Skin epidermis (tissue), 12 donors: ENCODE measurements around the gene AVPR2.
A peak's percentile ranks its signal among the peaks of the same experiment; 100 is the strongest.

ENCODE experiments used
- H3K27ac ChIP-seq, 21 experiments: fragments of 200-600 bp; sonication (generic) in 11 of 21; one replicate each; pipeline ENCODE4 v1.5.0; 2020; ENCODE audit warnings: mild to moderate bottlenecking in 3 of 21, inconsistent platforms in 2 of 21, moderate library complexity in 2 of 21
- H3K4me3 ChIP-seq, 7 experiments: fragments of 200-600 bp; sonication (generic) in 2 of 7; one replicate each; pipeline ENCODE4 v1.5.0; 2020; ENCODE audit warnings: inconsistent platforms in 2 of 7, mild to moderate bottlenecking in 2 of 7, moderate library complexity in 1 of 7

AVPR2 gene

DNA sequence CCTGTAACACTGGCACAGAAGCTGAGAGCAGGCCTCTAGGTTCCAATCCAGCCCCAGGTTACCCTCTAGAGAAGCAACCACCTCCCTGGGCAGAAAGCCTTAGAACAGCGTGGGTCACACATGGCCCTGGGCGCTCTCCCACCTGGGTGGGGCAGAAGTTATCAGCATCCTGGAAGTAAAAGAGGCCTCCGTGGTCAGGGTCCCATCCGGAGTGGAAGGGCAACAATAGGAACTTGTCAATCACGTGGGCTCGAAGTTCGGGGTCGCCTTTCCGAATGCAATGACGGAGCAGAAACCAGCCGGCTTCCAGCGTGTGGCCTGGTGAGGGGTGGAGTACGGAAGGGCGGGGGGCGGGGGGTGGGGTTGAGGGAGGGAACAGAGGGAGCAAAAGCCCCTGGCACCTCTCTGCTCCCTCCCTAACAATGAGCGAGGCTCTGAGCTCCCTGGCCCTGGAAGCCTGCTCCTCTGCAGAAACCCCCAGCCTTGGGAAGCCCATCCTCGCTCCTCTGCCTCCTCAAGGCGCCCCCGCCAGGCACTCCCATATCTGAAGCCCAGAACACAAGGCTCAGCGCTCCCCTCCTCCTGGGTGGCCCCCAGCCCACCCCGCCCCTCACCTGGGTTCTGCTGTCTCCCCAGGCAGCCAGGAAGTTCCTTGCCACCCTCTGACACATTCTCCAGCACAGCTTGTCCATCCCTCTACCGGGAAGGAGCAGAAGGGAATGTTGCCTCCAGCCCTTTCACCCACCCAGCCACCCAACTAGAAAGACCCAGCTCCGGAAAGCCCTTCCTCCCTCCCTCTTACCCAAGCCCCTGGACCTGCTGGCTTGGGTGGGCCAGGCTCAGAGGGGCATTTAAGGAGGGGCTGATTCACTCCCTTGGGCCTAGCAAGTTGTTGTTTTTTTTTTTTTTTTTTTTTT is 37.1 kb downstream of the AVPR2 start:
- Histone ChIP-seq H3K27ac (peak overlapping the region in 4 of 21 experiments; percentile 28 to 58 (median 40)), H3K4me3 (no peak overlapping the region)

DNA sequence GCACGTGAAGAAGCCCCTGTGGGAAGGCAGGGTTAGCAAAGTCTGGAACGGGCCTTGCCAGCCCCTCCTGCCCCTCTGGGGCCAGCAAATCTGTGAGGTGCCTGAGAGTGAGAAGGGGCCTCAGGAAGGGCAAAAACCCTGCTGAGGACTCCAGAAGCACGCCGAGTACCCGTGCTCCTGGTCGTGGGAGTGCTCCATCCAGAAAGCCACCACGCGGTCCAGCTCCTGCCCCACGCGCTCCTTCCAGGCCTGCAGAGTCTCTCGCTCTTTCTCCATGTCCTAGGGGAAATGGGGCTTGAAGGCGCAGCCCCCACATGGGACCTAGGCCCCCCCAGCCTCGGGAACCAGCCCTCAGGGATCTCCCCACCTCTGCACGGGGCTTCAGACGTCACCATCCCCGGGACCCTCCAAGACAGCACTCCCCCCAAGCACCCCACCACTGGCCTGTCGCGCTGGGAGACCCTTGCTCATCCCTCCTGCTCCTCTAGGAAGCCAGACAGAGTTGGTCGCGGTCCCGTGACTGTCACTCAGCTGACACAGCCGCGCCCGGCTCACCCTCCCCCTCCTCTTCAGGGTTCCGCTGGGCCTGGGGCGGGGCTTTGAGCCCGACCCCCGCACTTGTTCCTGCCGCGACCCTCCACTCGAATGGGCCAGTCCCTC is 39.8 kb downstream of the AVPR2 start, which contains the start of gene RENBP:
TSS of gene RENBP (minus strand) at position 504 of the 660 bp plus-strand sequence. CDS start at position 471, 33 bp downstream.
- Histone ChIP-seq H3K4me3 (peak within 1 kb of the TSS; percentile 7 to 30 (median 13)), H3K27ac (peak within 1 kb of the TSS in 19 of 21 experiments; percentile 39 to 77 (median 60))

DNA sequence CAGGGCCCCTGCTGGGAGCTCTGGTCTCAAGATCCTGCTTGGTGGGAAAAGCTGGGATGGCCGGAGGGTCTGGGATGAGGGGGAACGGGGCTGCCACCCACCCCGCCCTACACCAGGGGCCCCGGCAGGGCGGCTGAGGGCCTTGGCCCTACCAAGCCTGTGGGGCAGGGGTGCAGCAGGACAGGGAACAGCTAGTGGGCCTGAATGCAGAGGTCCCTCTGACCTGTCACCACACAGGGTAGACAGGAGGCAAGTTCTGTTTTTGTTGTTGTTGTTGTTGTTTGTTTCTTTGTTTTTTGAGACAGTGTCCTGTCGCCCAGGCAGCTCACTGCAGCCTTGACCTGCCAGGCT is 40.3 kb downstream of the AVPR2 start:
- Histone ChIP-seq H3K27ac (peak overlapping the region in 13 of 21 experiments; percentile 33 to 77 (median 64)), H3K4me3 (peak overlapping the region in 4 of 7 experiments; percentile 13 to 30 (median 26))

DNA sequence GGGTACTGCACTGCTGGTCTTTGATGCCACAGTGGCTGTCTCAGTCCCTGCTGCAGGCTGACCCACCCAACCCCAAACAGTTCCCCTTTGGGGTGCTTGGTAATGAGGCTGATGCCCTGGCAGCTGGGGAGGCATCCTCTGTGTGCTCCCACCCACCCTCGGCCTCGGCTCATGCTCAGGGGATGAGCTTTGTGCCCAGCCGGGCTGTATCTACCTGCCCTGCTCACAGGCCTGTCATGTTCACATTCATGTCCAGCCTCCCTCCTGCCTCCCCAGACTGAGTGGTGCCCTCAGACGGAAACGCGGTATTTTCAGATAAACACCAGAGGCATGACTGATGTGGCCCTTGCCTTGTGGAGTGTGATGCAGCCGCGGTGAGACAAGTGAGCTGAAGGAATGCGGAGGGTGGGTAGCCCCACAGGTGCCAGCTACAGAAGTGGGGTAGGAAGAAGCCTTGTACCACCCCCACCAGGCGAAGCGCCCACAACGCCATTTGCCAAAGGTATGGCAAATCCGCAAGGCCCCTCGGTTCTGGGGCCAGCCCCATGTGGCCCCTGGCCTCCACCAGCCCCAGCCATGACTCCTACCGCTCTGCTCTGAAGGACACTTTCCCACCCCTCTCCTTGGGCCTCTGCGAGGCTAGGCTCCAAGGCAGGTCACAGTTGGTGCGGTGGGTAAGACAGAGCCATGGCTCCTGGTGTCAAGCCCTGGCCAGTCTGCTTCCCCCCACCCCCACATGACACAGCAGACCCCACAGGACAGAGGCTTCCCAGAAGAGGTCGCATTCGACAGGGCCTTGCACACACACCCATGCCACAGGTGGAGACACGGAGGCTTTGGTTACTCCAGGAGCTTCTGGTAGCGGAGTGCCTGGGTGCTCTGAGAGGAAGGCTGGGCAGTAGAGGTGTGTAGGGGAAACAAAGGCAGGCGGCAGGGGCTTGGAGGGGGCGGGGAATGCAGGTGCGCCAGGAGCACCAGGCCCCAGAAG is 41.8 kb downstream of the AVPR2 start:
- Histone ChIP-seq H3K27ac (no peak overlapping the region), H3K4me3 (no peak overlapping the region)

DNA sequence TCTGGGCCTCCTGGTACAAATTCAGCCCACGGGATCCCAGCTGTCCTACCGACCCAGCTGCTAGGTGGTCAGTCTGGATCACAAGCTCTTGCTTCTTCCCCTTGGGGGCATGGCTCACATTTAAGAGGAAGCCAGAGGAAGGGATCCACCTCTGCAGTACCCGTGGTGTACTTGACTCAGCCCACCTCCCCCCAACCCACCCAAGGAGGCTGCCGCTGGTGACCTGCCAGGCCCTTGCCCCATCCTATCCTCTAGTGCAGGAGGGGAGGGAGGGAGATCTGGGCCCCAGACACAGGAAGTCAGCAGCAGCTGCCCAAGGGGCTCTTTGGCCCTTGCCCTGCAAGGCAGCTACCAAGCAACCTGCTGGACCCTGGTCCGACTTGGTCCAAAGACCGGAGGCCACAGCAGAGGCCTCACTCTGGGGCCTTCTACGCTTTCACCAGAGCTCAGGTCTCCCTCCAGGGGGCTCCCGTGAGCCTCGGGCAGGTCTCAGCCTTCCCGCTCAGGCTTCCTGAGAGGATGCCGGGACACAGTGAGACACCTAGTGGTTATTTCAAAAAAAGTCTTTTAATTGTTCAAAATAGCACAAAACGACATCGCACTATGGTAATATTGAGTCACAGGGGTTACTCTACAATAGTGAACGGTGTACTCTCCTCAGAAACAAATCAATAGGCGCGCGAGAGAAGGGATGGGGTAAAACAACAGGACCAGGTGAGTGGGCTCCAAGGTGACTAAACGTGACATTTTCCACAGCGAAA is 42.7 kb downstream of the AVPR2 start:
- Histone ChIP-seq H3K4me3 (no peak overlapping the region), H3K27ac (peak overlapping the region in 3 of 21 experiments; percentile 13 to 30 (median 26))

DNA sequence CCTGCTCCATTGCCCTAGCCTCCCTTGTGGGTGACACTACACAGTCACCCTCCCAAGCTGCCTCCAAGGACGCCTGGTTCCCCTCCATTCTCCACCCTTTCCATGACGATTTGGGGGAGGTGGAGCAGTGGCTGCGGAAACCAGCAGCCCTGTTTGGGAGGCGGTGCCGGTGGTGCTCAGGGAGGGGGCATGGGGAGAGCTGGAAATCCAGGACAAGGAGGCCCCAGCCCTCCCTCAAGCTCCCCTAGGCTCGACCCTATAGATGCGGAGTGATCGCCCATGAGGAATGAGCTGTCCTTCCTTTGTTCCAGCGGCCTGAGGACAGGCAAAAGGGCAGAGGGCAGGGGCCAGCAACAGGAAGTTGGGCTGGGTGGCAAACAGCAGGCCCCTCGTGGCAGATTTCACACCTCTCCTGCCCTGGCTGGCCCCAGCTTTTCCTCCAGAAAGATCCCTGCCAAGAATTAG is 43.6 kb downstream of the AVPR2 start:
- Histone ChIP-seq H3K4me3 (no peak overlapping the region), H3K27ac (peak overlapping the region in 2 of 21 experiments; percentile 8 to 13)

DNA sequence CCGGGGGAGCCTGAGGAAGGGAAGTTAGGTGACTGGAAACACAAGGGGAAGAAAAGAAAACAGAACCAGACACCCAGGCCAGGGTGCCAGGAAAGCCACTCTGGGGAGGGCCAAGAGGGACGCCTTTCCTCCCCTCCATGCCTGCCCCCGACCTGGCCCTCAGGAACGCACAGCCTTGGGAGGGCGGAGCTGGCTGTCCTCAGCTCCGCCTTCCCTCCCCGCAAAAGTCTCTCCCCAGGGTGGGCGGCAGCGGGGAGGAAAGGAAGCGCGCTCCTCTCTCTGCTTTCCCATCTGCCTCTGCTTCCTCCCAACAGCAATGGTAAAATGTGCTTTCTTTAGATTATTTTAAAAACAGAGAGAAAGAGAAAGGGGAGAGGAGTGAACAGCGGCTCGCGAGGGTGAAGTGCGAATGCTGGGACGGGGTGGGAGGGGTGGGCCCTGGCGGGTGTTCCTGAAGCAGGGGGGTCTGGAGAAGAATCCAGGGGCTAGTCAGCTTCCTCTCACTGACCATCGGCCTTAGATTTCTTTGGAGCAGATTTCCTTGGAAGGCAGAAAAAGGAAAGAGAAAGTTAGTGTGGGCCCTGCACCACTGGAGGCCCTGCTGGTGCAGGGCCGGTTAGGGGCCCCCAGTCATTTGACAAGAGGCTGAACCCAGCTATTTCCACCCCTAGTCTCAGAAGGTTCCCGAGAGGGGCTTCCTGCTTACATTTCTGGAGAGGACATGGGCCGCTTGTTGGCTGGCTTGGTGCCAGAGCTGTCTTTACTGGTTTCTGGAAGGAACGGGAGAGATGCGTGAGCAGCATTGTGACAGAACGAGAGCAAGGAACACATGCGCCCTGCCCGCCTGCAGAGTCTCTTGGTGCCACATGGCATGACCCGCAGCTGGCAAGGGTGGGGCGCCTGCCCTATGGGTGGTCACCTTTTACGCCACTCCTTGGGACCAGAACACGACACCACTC is 44.7 kb downstream of the AVPR2 start:
- Histone ChIP-seq H3K4me3 (no peak overlapping the region), H3K27ac (peak overlapping the region in 3 of 21 experiments; percentile 6 to 62 (median 21))

DNA sequence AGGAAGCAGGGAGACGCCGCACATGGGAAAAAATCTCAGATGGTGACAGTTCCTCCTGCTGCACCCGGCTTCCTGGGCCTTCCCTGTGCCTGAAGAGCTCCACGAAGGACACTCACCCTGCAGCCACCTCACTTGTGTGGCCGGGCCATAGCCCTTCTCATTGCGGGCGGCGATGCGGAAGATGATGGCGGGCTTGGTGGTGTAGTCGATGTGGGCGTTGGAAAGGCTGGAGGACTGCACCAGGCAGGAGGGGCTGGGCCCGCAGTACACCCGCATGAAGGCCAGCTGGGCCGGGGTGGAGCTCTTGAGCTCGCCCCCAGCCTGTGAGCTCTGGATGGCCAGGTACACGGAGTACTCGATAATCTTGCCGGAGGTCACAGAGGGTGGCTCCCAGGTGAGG is 45.7 kb downstream of the AVPR2 start:
- no peak overlapping the region for H3K27ac ChIP-seq
- H3K4me3 ChIP-seq, result no peak overlapping the region

DNA sequence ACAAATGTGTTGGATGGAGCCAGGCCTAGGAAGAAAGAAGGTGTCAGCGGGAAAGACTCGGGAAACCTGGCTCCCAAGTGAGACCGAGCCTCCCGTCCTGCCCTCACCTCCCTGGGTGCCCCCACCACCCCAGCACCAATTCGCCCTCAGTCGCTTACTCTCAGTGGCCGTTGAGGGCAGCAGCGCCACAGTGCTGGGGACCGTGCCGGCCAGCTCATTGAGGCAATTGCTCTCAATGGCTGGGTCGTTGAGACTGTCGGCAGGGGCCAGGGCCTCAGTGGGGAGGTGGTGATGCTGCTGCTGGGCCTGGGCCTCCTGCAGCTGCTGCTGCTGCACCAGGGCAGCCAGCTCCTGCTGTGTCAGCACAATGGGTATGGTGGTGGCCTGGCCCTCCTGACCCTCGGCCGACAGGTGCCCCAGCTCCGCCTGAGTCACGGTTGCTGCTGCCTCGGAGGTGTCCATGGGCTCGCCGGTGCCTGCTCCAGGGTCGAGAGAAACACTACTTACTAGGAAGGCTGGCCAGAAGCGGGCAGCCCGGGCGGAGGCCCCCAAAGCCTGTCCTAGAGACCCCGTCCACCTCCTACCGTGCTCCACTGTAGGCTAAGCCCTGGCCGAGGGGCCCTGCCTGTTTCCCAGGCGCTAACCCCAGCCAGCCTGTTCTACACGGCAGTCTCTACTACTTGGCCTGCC is 47.4 kb downstream of the AVPR2 start:
- no peak overlapping the region for H3K27ac ChIP-seq
- no peak overlapping the region for H3K4me3 ChIP-seq

DNA sequence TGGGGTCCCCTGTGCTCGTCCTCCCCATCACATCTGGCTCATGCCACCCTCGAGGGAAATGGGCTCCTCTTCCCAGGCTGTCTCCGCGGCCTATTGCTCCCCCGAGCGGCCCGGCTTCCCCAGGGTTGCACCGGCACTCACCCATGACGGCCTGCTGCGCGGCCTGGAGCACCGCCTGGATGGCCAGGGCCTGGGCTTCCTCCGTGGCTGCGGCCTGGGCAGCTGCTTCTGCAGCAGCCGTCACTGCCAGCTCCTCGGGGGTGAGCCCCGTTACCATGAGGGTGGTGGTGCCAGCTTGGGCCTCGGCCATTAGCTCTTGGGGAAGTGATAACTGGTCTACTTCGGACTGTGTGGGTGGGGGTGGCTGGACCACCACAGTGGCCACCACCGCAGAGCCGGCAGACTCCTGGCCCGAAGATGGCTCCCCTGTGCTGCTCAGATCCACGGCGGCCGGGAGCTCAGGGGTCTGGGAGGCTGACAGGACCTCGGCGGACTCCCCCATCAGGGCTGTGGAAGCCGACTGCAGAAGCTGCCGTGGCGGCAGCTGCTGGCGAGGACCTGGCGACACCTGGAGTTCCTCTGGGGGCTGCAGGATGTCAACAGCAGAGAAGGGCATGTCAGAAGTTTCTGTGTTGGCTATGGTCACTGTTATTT is 48.0 kb downstream of the AVPR2 start:
- H3K4me3 ChIP-seq, result no peak overlapping the region
- peak overlapping the region in 1 of 21 experiments; percentile 23 for H3K27ac ChIP-seq

DNA sequence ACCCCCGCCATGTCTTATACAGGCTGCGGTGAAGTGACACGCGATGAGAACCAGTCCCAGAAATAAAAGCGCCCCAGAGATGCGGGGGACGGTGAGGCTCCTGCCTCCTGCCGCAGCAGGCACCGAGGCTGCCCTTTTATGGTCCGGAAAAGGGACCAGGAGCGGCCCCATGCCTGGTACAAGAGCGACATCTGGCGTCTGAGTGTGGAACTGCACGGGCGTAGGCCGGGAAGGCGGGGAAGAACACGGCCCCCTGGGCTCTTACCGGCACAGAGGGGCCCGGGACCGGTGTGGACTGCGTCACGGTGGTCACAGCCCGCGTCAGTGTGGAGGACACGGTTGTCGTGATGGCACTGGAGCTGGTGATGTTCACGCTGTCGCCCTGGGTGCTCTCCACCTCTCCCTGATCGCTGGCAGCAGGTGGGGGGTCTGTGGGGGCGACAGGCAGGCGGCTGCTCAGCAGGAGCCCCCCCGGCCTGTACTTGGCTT is 48.9 kb downstream of the AVPR2 start:
- H3K4me3 ChIP-seq, result no peak overlapping the region
- peak overlapping the region in 4 of 21 experiments; percentile 17 to 35 (median 28) for H3K27ac ChIP-seq

DNA sequence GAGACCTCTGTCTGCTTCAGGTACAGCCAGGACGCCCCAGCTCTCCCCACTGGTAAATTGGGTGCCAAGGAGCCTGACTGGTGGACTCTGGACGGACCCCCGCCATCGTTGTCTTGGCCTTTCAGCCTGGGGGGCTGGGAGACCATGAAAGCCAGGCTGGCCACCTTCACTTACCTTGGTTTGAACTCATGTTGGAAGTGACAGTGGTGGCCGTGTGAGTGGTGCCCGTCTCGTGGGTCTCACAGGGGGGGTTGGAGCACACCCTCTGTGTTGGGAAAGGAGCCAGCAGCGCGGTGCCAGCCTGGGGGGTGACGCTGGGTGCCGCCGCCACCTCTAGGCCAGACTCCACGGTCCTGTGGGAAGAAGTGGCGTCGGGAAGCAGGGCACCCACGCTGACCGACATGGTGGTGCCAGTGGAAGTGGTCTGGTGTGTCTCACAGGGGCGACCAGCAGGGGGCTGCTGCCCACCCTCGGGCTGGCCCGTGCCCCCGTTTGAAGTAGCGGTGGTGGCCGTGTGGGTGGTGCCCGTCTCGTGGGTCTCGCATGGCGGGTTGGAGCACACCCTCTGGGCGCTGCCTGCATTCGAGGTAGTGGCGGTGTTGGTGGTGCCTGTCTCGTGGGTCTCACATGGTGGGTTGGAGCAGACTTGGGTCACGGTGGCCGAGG is 49.6 kb downstream of the AVPR2 start:
- no peak overlapping the region for H3K4me3 ChIP-seq
- H3K27ac ChIP-seq, result peak overlapping the region in 4 of 21 experiments; percentile 17 to 35 (median 28)

DNA sequence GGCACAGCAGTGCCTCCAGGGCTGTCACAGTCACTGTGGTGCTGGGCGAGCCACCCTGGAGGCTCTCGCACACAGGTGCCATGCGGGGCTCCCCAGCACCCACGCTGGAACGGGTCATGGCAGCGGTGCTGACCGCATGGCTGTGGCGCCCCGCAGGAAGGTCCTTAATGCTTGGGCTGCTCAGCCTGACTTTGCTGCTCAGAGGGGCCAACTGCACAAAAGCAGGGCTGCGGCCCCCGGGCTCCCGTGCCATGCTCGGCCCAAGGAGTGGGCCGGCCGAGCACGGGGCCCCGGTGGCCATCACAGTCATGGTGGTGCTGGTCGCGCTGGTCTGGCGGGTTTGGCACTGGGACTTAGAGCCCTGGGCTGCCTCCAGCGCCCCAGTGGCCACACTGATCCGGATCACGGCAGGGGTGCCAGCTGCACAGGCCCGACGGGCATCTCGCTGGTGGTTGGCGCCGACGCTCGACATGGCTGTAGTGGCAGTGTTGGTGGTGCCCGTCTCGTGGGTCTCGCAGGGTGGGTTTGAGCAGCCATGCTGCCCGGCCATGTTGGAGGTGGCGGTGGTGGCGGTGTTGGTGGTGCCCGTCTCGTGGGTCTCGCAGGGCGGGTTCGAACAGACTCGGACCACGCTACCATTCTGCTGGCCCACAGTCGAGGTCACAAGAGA is 50.2 kb downstream of the AVPR2 start:
- no peak overlapping the region for H3K4me3 ChIP-seq
- no peak overlapping the region for H3K27ac ChIP-seq

DNA sequence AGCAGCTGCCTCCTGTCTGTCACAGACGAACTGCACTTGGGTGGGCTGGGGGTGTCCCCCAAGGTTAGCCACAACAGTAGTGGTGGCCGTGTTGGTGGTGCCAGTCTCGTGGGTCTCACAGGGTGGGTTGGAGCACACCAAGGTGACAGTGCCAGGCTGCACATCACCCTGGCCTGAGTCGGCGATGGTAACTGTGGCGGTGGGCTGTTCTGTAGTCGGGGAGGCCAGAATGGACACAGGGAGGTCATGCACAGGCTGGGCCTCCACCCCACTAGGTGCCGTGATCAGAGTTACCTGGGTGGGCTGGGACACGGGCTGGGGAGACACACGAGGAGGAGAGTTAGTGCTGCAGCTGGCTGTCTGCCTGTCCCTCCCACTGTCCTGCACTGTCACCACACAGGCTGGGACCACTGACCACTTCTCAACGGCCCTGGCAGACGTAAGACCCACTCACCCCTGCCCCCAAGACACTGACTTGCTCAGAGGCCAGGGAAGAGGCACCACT is 50.8 kb downstream of the AVPR2 start:
- no peak overlapping the region for H3K4me3 ChIP-seq
- no peak overlapping the region for H3K27ac ChIP-seq
